HepG2 (cell line): ENCODE data around the gene ANO4. TPM values are rescaled to one million over a fixed set of nuclear protein-coding genes. Genes with fewer than 3 reads are reported as not detected.

Experiments used
- ATAC-seq: fragments of 200-7000 bp; cut with Tn5 transposase; 3 replicates; pipeline ENCODE4 v1.9.1; 2020; ENCODE audit warnings: mild to moderate bottlenecking, moderate library complexity
- BruUV-seq: library from RNA; stranded (reverse); fragments of 400-500 nt; replicated peaks from 2 replicates; lab custom pipeline; 2021; lab: Mats Ljungman, UMichigan
- CTCF ChIA-PET: fragments of 300-600 bp; formaldehyde crosslinking; extraction: SDS; loops from one replicate; lab custom pipeline; 2021; ENCODE audit warnings: low total read pairs, inconsistent platforms, low intra/inter-chr PET ratio; lab: Yijun Ruan, JAX
- POLR2A ChIA-PET: fragments of 350-600 bp; sonication (Branson Sonifier 250); formaldehyde crosslinking; loops from one replicate; lab custom pipeline; 2020; ENCODE audit warnings: antibody characterized with exemption, inconsistent platforms; lab: Yijun Ruan, JAX
- DNase-seq: peaks from one replicate; pipeline ENCODE4 v3.0.0-alpha.2; 2015; ENCODE audit warnings: low spot score
- FAIRE-seq: peaks from 3 replicates; lab custom pipeline; 2011; peaks lifted over from hg19 to GRCh38; lab: Jason Lieb, UNC
- H2AFZ ChIP-seq: one replicate; pipeline ENCODE4 v1.6.1; 2011; ENCODE audit warnings: low read length, inconsistent platforms
- H3K27ac ChIP-seq: fragments of 300-600 bp; 3 replicates; pipeline ENCODE4 v1.8.0; 2011; ENCODE audit warnings: mixed run types, mild to moderate bottlenecking, mixed read lengths, low read length, inconsistent platforms; ENCODE audit not compliant: insufficient read depth; ENCODE audit errors: extremely low read length
- H3K27me3 ChIP-seq, 2 experiments: fragments of 200-600 bp in 1 of 2; 2 replicates in 1 of 2; 3 replicates in 1 of 2; pipeline versions ENCODE4 v1.6.0 to v1.8.0; 2011; ENCODE audit warnings: low read length in 2 of 2, mild to moderate bottlenecking in 2 of 2, moderate library complexity in 2 of 2, inconsistent platforms in 1 of 2; ENCODE audit not compliant: insufficient read depth in 2 of 2, control insufficient read depth in 1 of 2
- H3K36me3 ChIP-seq, 2 experiments: fragments of 200-600 bp in 1 of 2; replicated peaks in 1 of 2; 2 replicates in 1 of 2; 3 replicates in 1 of 2; pipeline versions ENCODE4 v1.5.1 to v1.8.0; 2011; ENCODE audit warnings: low read length in 2 of 2, inconsistent platforms in 1 of 2; ENCODE audit not compliant: insufficient read depth in 2 of 2, control insufficient read depth in 1 of 2
- H3K4me1 ChIP-seq: 2 replicates; pipeline ENCODE4 v1.5.1; 2012; ENCODE audit warnings: low read length, inconsistent platforms; ENCODE audit not compliant: insufficient read depth
- H3K4me2 ChIP-seq: 2 replicates; pipeline ENCODE4 v1.6.0; 2011; ENCODE audit warnings: low read depth, low read length, inconsistent platforms
- H3K4me3 ChIP-seq, 3 experiments: fragments of 200-600 bp in 1 of 3; sonication (generic), shearing (Covaris generic) in 1 of 3; replicated peaks in 1 of 3; 2 replicates each; pipeline ENCODE4 v1.5.1; 2011 to 2016; ENCODE audit warnings: low read length in 3 of 3, inconsistent platforms in 2 of 3, low read depth in 2 of 3, mild to moderate bottlenecking in 2 of 3, control low read depth in 1 of 3, mixed read lengths in 1 of 3; ENCODE audit not compliant: insufficient read depth in 1 of 3
- H3K79me2 ChIP-seq: one replicate; pipeline ENCODE4 v1.6.1; 2011; ENCODE audit warnings: low read length, inconsistent platforms; ENCODE audit not compliant: insufficient read depth
- H3K9ac ChIP-seq: 2 replicates; pipeline ENCODE4 v1.6.0; 2011; ENCODE audit warnings: mild to moderate bottlenecking, low read depth, low read length, inconsistent platforms; ENCODE audit not compliant: insufficient read depth
- H3K9me3 ChIP-seq: 2 replicates; pipeline ENCODE4 v1.5.1; 2012; ENCODE audit warnings: mild to moderate bottlenecking, low read length
- H4K20me1 ChIP-seq: 2 replicates; pipeline ENCODE4 v1.6.0; 2011; ENCODE audit warnings: inconsistent platforms, mild to moderate bottlenecking, low read length, moderate library complexity; ENCODE audit not compliant: insufficient read depth
- KLF11 ChIP-seq: IDR thresholded peaks from 2 replicates; pipeline ENCODE4 v1.6.1; 2016; ENCODE audit warnings: missing compliant biosample characterization
- NFATC3 ChIP-seq: sonication (generic); formaldehyde crosslinking; IDR thresholded peaks from 2 replicates; pipeline ENCODE4 v1.5.1; 2020; ENCODE audit warnings: mild to moderate bottlenecking, missing genetic modification reagents
- NR1H2 ChIP-seq: sonication (generic); formaldehyde crosslinking; IDR thresholded peaks from 2 replicates; pipeline ENCODE4 v1.8.1; 2022; ENCODE audit warnings: low read depth, missing genetic modification reagents, borderline replicate concordance
- NR2F6 ChIP-seq, 2 experiments: IDR thresholded peaks; 2 replicates each; pipeline ENCODE4 v1.6.1; 2016; ENCODE audit warnings: antibody characterized with exemption in 1 of 2, mild to moderate bottlenecking in 1 of 2
- SIX4 ChIP-seq: sonication (generic); formaldehyde crosslinking; IDR thresholded peaks from 2 replicates; pipeline ENCODE4 v1.4.0; 2020; ENCODE audit warnings: missing genetic modification reagents
- ZNF256 ChIP-seq: sonication (generic); formaldehyde crosslinking; conservative IDR thresholded peaks from 2 replicates; pipeline ENCODE4 v1.4.0; 2020; ENCODE audit warnings: missing genetic modification reagents
- ZNF609 ChIP-seq: sonication (generic); formaldehyde crosslinking; IDR thresholded peaks from 2 replicates; pipeline ENCODE4 v1.4.0; 2020; ENCODE audit warnings: mild to moderate bottlenecking, missing genetic modification reagents, borderline replicate concordance
- WGBS: methylation state at CpG from one replicate; pipeline ENCODE4 v1.1.6; 2017; ENCODE audit warnings: low lambda C conversion rate; 5-methylcytosine and 5-hydroxymethylcytosine counted together
- in situ Hi-C: cut with HindIII; loops from 2 replicates; pipeline ENCODE4 v1.10.0; 2017; ENCODE audit warnings: low pct_unique_long_range_greater_than_20kb; ENCODE audit not compliant: extremely low pct_ligation_motif_present
- intact Hi-C: fragments of 100-400 bp; cut with micrococcal nuclease; formaldehyde crosslinking; loops from one replicate; pipeline ENCODE4 v1.10.0; 2022; ENCODE audit not compliant: unreplicated experiment
- polyA plus RNA-seq, 8 experiments: library from polyadenylated mRNA; depleted of rRNA in 3 of 8; stranded (reverse) in 7 of 8; unstranded in 1 of 8; fragments of >200 nt; fragmentation: Illumina TruSeq in 4 of 8; extraction: Trizol in 4 of 8; gene quantifications; 2 replicates each; pipeline versions ENCODE4 v1.2.1 to v1.2.3, GENCODE V29; 2011 to 2016; ENCODE audit warnings: low read depth in 4 of 8, missing spikeins in 1 of 8, mixed read lengths in 1 of 8; ENCODE audit not compliant: insufficient read depth in 1 of 8
- total RNA-seq, 5 experiments: library from RNA; depleted of rRNA; stranded (reverse); fragments of >200 nt; fragmentation: Illumina TruSeq; extraction: Trizol; gene quantifications; 2 replicates each; pipeline ENCODE4 v1.2.3, GENCODE V29; 2016; ENCODE audit warnings: low read depth in 1 of 5

ANO4 gene
- total and polyA plus RNA-seq, 2 of the 13 experiments (the other 11 are each of a cell fraction or from before 2014, with no cell fraction given) = not detected

DNA sequence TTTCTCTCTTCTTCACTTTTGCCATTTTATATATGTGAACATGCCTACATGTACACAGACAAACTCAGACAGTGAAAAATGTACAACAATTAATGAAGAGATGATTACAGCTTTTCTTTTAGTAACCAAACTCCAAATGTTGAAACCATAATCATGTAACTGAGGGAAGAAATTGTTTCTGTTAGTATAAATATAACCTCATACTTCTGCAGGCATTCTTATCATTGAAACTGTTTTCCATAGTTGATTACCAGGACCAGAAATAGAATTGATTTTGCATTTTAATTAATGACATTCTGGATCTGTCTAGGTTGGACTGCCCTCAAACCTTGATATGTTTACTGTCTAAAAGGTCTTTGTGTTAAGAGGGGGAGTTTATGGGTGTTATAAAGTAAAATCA, 3.2 kb downstream of the ANO4 start (continued):
- TF ChIP-seq ZNF609 = no peak
- TF ChIP-seq SIX4 (CRISPR knock-in tag) = no peak
- no peak for TF ChIP-seq NR1H2 (CRISPR knock-in tag)
- TF ChIP-seq NFATC3 (CRISPR knock-in tag) = no peak

- intact Hi-C loops = no loop called here
- Histone ChIP-seq H3K9ac (no peak overlapping the region), H3K79me2 (no peaks in the 10 kb centered on the region), H3K4me3 (no peak overlapping the region), H2AFZ (no peak overlapping the region), H4K20me1 (no peaks in the 10 kb centered on the region), H3K9me3 (no peaks in the 10 kb centered on the region), H3K36me3 (no peaks in the 10 kb centered on the region), H3K4me1 (no peaks in the 10 kb centered on the region), H3K4me2 (no peak overlapping the region), H3K27ac (no peak overlapping the region)
- FAIRE-seq (no peak), DNase-seq (no peak), ATAC-seq (no peak)
- WGBS = 22% methylated on average over 3 of the region's 3 CpGs
- POLR2A ChIA-PET = no interaction called here
- in situ Hi-C loops = no loop called here
- BruUV-seq = no TSS peak
- CTCF ChIA-PET = no interaction called here
- no peak for TF ChIP-seq KLF11 (CRISPR knock-in tag)
- TF ChIP-seq ZNF256 = no peak
- no peak for TF ChIP-seq NR2F6 (IDR thresholded peaks at IDR 0.05)
- no peak for TF ChIP-seq NR2F6 (CRISPR knock-in tag; IDR thresholded peaks at IDR 0.05)
- TF ChIP-seq, all 625 proteins: peak for 0
- peaks cover 1 to 15% of the 10 kb centered on the region in 2 experiments; a peak in 3 of 5 replicates for H3K27me3 ChIP-seq
Measured at GRCh38 chr12:100798286-100799160, 3.9 kb downstream of the ANO4 start.
